Measurements from ENCODE around the gene PIAS2. TPM values are rescaled to one million over a fixed set of nuclear protein-coding genes. Genes with fewer than 3 reads are reported as not detected.

Gene PIAS2
- total RNA-seq, 1 donor from 2014 or later, result 24.5 TPM

GRCh38 chr18:46768166-46768921 is 149.0 kb downstream of the PIAS2 start:
- Mint-ChIP-seq H3K9me3 (ENCODE audit: unreplicated experiment) (peaks cover 2% of the 10 kb centered on the region), H3K36me3 (ENCODE audit: unreplicated experiment) (no peaks in the 10 kb centered on the region), H3K27me3 (ENCODE audit: unreplicated experiment) (peaks cover 2% of the 10 kb centered on the region), H3K4me3 (ENCODE audit: unreplicated experiment) (no peak overlapping the region), H3K27ac (ENCODE audit: unreplicated experiment) (no peak overlapping the region), H3K4me1 (ENCODE audit: low read depth, unreplicated experiment) (no peaks in the 10 kb centered on the region)
- TF ChIP-seq CTCF (IDR thresholded peaks at IDR 0.05; ENCODE audit: partially characterized antibody, unreplicated experiment), result no peak
- DNase-seq, result no peak

- no peaks in the 10 kb centered on the region for H3K4me1 Mint-ChIP-seq (ENCODE audit: low read depth, unreplicated experiment)
- peaks cover 2% of the 10 kb centered on the region for H3K27me3 Mint-ChIP-seq (ENCODE audit: unreplicated experiment)
- H3K9me3 Mint-ChIP-seq (ENCODE audit: unreplicated experiment), result peaks cover 2% of the 10 kb centered on the region
- no peak for TF ChIP-seq CTCF (IDR thresholded peaks at IDR 0.05; ENCODE audit: partially characterized antibody, unreplicated experiment)
- H3K36me3 Mint-ChIP-seq (ENCODE audit: unreplicated experiment), result no peaks in the 10 kb centered on the region
- H3K27ac Mint-ChIP-seq (ENCODE audit: unreplicated experiment), result no peak overlapping the region
- no peak overlapping the region for H3K4me3 Mint-ChIP-seq (ENCODE audit: unreplicated experiment)
- DNase-seq, result no peak
Measured at GRCh38 chr18:46767217-46767616, 150.1 kb downstream of the PIAS2 start.

GRCh38 chr18:46764586-46764985 is 152.7 kb downstream of the PIAS2 start:
- H3K27me3 Mint-ChIP-seq (ENCODE audit: unreplicated experiment), result peaks cover 2% of the 10 kb centered on the region
- no peaks in the 10 kb centered on the region for H3K36me3 Mint-ChIP-seq (ENCODE audit: unreplicated experiment)
- DNase-seq, result no peak
- no peaks in the 10 kb centered on the region for H3K9me3 Mint-ChIP-seq (ENCODE audit: unreplicated experiment)
- no peak overlapping the region for H3K4me3 Mint-ChIP-seq (ENCODE audit: unreplicated experiment)
- TF ChIP-seq CTCF (IDR thresholded peaks at IDR 0.05; ENCODE audit: partially characterized antibody, unreplicated experiment), result no peak
- peaks cover 15% of the 10 kb centered on the region for H3K4me1 Mint-ChIP-seq (ENCODE audit: low read depth, unreplicated experiment)
- no peak overlapping the region for H3K27ac Mint-ChIP-seq (ENCODE audit: unreplicated experiment)

- TF ChIP-seq CTCF (IDR thresholded peaks at IDR 0.05; ENCODE audit: partially characterized antibody, unreplicated experiment), result no peak
- H3K9me3 Mint-ChIP-seq (ENCODE audit: unreplicated experiment), result peaks cover 2% of the 10 kb centered on the region
- H3K27ac Mint-ChIP-seq (ENCODE audit: unreplicated experiment), result no peak overlapping the region
- no peak for DNase-seq
- H3K27me3 Mint-ChIP-seq (ENCODE audit: unreplicated experiment), result peaks cover 12% of the 10 kb centered on the region
- H3K4me1 Mint-ChIP-seq (ENCODE audit: low read depth, unreplicated experiment), result peaks cover 19% of the 10 kb centered on the region
- H3K36me3 Mint-ChIP-seq (ENCODE audit: unreplicated experiment), result peaks cover 5% of the 10 kb centered on the region
- H3K4me3 Mint-ChIP-seq (ENCODE audit: unreplicated experiment), result peak overlapping the region; percentile 18
Measured at GRCh38 chr18:46761059-46761769, 156.1 kb downstream of the PIAS2 start.

GRCh38 chr18:46759890-46760289 is 157.4 kb downstream of the PIAS2 start:
- Mint-ChIP-seq H3K27me3 (ENCODE audit: unreplicated experiment) (peaks cover 12% of the 10 kb centered on the region), H3K9me3 (ENCODE audit: unreplicated experiment) (peaks cover 3% of the 10 kb centered on the region), H3K4me3 (ENCODE audit: unreplicated experiment) (no peak overlapping the region), H3K4me1 (ENCODE audit: low read depth, unreplicated experiment) (peaks cover 19% of the 10 kb centered on the region), H3K27ac (ENCODE audit: unreplicated experiment) (no peak overlapping the region), H3K36me3 (ENCODE audit: unreplicated experiment) (peaks cover 5% of the 10 kb centered on the region)
- TF ChIP-seq CTCF (IDR thresholded peaks at IDR 0.05; ENCODE audit: partially characterized antibody, unreplicated experiment), result no peak
- DNase-seq, result no peak

Measured in glutamatergic neuron (in vitro differentiated cells).